ENCODE results near the gene STRBP.

The STRBP gene

DNA sequence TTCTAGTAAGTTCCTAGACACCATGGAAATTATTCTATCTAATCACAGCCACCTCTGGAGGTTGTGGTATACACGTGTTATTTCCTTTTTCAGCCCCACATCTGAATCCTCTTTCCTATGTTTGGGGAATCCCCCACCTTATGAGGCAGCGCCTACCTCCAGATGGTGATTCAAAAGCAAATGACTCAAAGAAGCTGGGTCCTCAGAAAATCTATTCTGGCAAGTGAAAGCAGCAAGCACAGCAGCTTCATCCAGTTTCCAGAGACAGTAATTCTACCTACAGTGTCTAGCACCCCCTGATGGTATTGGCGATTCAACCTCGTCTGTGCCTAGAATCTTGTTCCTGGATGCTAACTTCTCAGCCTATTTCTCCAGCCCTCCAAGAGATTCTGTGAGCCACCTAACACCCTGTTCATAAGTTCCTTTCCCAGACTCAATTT, 43.0 kb downstream of the STRBP start:
- peak; percentile 75 for DNase-seq (ENCODE audit: extremely low read depth, low read depth)
- TF ChIP-seq, protein P1, sequence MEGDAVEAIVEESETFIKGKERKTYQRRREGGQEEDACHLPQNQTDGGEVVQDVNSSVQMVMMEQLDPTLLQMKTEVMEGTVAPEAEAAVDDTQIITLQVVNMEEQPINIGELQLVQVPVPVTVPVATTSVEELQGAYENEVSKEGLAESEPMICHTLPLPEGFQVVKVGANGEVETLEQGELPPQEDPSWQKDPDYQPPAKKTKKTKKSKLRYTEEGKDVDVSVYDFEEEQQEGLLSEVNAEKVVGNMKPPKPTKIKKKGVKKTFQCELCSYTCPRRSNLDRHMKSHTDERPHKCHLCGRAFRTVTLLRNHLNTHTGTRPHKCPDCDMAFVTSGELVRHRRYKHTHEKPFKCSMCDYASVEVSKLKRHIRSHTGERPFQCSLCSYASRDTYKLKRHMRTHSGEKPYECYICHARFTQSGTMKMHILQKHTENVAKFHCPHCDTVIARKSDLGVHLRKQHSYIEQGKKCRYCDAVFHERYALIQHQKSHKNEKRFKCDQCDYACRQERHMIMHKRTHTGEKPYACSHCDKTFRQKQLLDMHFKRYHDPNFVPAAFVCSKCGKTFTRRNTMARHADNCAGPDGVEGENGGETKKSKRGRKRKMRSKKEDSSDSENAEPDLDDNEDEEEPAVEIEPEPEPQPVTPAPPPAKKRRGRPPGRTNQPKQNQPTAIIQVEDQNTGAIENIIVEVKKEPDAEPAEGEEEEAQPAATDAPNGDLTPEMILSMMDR (IDR thresholded peaks at IDR 0.05; ENCODE audit: low read depth, low read length, missing control alignments): peak; percentile 73
- H3K4me3 ChIP-seq (replicated peaks; ENCODE audit: low read depth, low read length): no peak overlapping the region

DNA sequence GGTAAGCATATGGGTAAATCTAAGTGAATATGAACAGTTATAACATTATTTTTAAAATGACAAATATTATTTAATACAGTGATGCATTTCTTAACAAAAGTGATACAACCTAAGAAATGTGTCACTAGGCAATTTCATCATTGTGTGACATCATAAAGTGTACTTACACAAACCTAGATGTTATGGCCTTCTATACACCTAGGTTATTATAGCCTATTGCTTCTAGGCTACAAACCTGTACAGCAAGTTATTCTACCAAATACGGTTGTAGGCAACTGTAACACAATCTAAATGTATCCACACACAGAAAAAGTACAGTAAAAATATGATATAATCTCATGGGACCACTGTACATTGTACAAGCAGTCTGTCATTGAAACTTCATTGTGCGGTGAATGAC, 48.3 kb downstream of the STRBP start:
- TF ChIP-seq, protein P1 (IDR thresholded peaks at IDR 0.05; ENCODE audit: low read depth, low read length, missing control alignments): no peak
- no peak overlapping the region for H3K4me3 ChIP-seq (replicated peaks; ENCODE audit: low read depth, low read length)
- no peak for DNase-seq (ENCODE audit: extremely low read depth, low read depth)

DNA sequence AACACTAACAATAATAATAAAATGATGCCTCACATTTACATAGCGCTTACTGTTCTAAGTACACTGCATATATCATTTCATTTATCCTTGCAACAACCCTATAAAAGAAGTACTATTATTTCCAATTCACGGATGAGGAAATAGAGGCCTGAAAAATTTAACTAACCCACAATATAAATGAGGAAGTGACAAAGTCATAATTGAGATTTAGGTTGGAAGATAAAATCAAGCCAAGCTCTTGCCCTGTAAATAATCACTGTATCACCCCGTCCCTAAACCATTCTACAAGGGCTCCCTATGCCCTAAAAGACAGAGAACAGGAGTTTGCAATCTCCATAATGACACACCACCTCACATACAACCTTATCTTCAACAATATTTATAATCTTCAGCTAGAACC, 49.6 kb downstream of the STRBP start:
- H3K4me3 ChIP-seq (replicated peaks; ENCODE audit: low read depth, low read length): no peak overlapping the region
- TF ChIP-seq, protein P1 (IDR thresholded peaks at IDR 0.05; ENCODE audit: low read depth, low read length, missing control alignments): no peak
- DNase-seq (ENCODE audit: extremely low read depth, low read depth): no peak

DNA sequence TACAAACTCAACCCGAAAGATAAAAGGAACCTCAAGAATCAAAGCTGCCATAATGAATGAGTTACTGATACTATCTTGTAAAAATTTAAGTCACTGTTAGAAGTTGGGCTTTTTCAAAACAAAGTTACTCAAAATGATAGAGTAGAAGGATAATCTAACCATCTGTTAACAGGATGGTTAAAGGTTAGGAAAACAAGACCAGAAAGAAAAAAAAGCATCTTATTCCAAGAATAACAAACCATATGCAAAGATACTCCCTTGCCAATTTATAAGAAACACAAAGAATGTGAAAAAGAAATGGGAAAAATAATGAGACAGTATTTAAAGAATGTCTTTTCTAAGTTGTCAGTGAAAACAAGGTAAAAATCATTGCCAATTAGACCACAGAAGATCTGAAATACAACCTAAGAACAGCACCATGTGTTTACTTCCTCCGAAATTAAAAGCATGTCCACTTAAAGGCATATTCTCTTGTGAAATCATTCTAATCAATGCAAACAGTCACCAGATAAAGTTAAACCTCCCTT, 51.2 kb downstream of the STRBP start:
- TF ChIP-seq, protein P1 (IDR thresholded peaks at IDR 0.05; ENCODE audit: low read depth, low read length, missing control alignments): no peak
- no peak overlapping the region for H3K4me3 ChIP-seq (replicated peaks; ENCODE audit: low read depth, low read length)
- DNase-seq (ENCODE audit: extremely low read depth, low read depth): peak; percentile 2

DNA sequence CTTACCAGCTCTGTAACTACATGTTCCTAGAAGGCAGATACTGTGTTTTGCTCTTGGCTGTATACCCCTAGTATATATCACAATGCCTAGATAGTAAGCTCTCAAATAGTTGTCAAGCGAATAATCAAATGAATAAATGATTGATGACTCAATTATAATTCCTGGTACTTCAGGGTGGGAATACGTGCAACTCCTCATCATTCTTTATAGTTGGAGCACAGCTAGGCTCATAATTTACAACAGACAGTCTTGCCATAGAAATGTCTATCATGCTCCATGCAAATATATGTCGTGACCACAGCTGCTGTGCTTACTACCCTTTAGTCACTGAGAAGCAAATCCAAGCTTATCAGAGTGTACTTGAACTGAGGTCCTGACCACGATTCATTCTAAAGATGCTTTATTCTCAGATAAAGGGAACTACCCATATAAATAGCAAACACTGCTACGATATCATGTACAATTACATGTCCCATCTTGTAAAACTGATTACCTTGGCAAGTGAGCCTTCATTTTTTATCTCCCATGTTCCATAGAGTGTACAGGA, 52.1 kb downstream of the STRBP start:
- no peak overlapping the region for H3K4me3 ChIP-seq (replicated peaks; ENCODE audit: low read depth, low read length)
- DNase-seq (ENCODE audit: extremely low read depth, low read depth): no peak
- TF ChIP-seq, protein P1 (IDR thresholded peaks at IDR 0.05; ENCODE audit: low read depth, low read length, missing control alignments): no peak

DNA sequence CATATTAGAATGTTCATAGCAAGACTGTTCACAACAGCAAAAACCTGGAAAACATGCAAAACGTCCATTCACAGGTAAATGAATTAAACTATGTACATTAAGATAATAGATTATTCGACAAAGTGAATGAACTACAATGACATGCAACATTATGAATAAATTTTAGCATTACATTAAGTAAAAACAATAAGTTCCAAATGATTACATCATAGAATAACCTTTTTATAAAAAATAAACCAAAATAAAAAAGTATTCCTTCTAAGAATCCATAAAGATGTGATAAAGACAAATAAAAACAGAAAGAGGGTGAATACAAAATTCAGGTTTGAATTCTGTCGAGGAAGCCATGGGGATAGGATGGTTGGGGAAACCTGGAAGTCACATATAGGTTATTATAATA, 57.3 kb downstream of the STRBP start:
- no peak for DNase-seq (ENCODE audit: extremely low read depth, low read depth)
- TF ChIP-seq, protein P1 (IDR thresholded peaks at IDR 0.05; ENCODE audit: low read depth, low read length, missing control alignments): no peak
- no peak overlapping the region for H3K4me3 ChIP-seq (replicated peaks; ENCODE audit: low read depth, low read length)
